ENCODE data around the gene KIAA1755. TPM values are rescaled to one million over a fixed set of nuclear protein-coding genes. Genes with fewer than 3 reads are reported as not detected.

Gene KIAA1755
- total RNA-seq, 2 donors from 2014 or later: 0.78 to 0.99 TPM

GRCh38 chr20:38201356-38201755, 59.2 kb downstream of the KIAA1755 start:
- TF ChIP-seq CTCF (IDR thresholded peaks at IDR 0.05) (no peak), POLR2A (IDR thresholded peaks at IDR 0.05) (no peak)
- Histone ChIP-seq H3K4me1 (no peaks in the 10 kb centered on the region), H3K27ac (no peak overlapping the region), H3K36me3 (replicated peaks in 1 of 2; ENCODE audit: insufficient read depth in 1 of 2, low read depth in 2 of 2) (no peaks in the 10 kb centered on the region), H3K9me3 (no peaks in the 10 kb centered on the region), H3K4me3 (no peak overlapping the region), H3K27me3 (no peaks in the 10 kb centered on the region)
- DNase-seq (peak in 1 of 4 donors; percentile 56), ATAC-seq (no peak)
- intact Hi-C loops (cut with DNase I): no loop called here
- 63 to 73% methylated on average over 6 of the region's 6 CpGs for WGBS, 2 donors

GRCh38 chr20:38200646-38201045, 59.9 kb downstream of the KIAA1755 start:
- H3K4me3 ChIP-seq: no peak overlapping the region
- H3K27ac ChIP-seq: no peak overlapping the region
- H3K9me3 ChIP-seq: no peaks in the 10 kb centered on the region
- no peak for TF ChIP-seq POLR2A (IDR thresholded peaks at IDR 0.05)
- no peak for TF ChIP-seq CTCF (IDR thresholded peaks at IDR 0.05)
- no peaks in the 10 kb centered on the region for H3K36me3 ChIP-seq (replicated peaks in 1 of 2; ENCODE audit: insufficient read depth in 1 of 2, low read depth in 2 of 2)
- DNase-seq (no peak), ATAC-seq (no peak)
- 47 to 76% methylated on average over 2 to 3 of the region's 3 CpGs for WGBS, 2 donors
- intact Hi-C loops (cut with DNase I): no loop called here
- H3K4me1 ChIP-seq: no peaks in the 10 kb centered on the region
- H3K27me3 ChIP-seq: no peaks in the 10 kb centered on the region

GRCh38 chr20:38199501-38200390, 60.8 kb downstream of the KIAA1755 start:
- WGBS, 2 donors: 74 to 82% methylated on average over 11 to 14 of the region's 14 CpGs
- Histone ChIP-seq H3K27ac (no peak overlapping the region), H3K27me3 (no peaks in the 10 kb centered on the region), H3K4me3 (no peak overlapping the region), H3K9me3 (no peaks in the 10 kb centered on the region), H3K36me3 (replicated peaks in 1 of 2; ENCODE audit: insufficient read depth in 1 of 2, low read depth in 2 of 2) (no peaks in the 10 kb centered on the region), H3K4me1 (no peaks in the 10 kb centered on the region)
- no peak for TF ChIP-seq POLR2A (IDR thresholded peaks at IDR 0.05)
- no peak for TF ChIP-seq CTCF (IDR thresholded peaks at IDR 0.05)
- intact Hi-C loops (cut with DNase I): no loop called here
- no peak for DNase-seq
- no peak for ATAC-seq

GRCh38 chr20:38198238-38198861, 62.2 kb downstream of the KIAA1755 start:
- ATAC-seq (no peak), DNase-seq (no peak)
- Histone ChIP-seq H3K4me1 (no peaks in the 10 kb centered on the region), H3K27ac (no peak overlapping the region), H3K36me3 (replicated peaks in 1 of 2; ENCODE audit: insufficient read depth in 1 of 2, low read depth in 2 of 2) (no peaks in the 10 kb centered on the region), H3K9me3 (no peaks in the 10 kb centered on the region), H3K27me3 (no peaks in the 10 kb centered on the region), H3K4me3 (no peak overlapping the region)
- 64 to 69% methylated on average over 7 to 8 of the region's 8 CpGs for WGBS, 2 donors
- intact Hi-C loops (cut with DNase I): no loop called here
- TF ChIP-seq POLR2A (IDR thresholded peaks at IDR 0.05): no peak
- no peak for TF ChIP-seq CTCF (IDR thresholded peaks at IDR 0.05)

Data from body of pancreas (tissue), 4 donors.